ENCODE data around the gene RAD51.

RAD51 gene

GRCh38 chr15:40749151-40749630, 54.2 kb downstream of the RAD51 start:
- H3K4me3 ChIP-seq (replicated peaks; ENCODE audit: low read depth, low read length) = no peak overlapping the region
- no peak for DNase-seq (ENCODE audit: extremely low read depth, low read depth)
- no peak for TF ChIP-seq CTCF (IDR thresholded peaks at IDR 0.05; ENCODE audit: low read depth, low read length, missing control alignments)

- DNase-seq (ENCODE audit: extremely low read depth, low read depth) = no peak
- no peak overlapping the region for H3K4me3 ChIP-seq (replicated peaks; ENCODE audit: low read depth, low read length)
- TF ChIP-seq CTCF (IDR thresholded peaks at IDR 0.05; ENCODE audit: low read depth, low read length, missing control alignments) = no peak
Observed at GRCh38 chr15:40750885-40751284, 55.9 kb downstream of the RAD51 start.

GRCh38 chr15:40751745-40752144, 56.8 kb downstream of the RAD51 start:
- TF ChIP-seq CTCF (IDR thresholded peaks at IDR 0.05; ENCODE audit: low read depth, low read length, missing control alignments) = no peak
- H3K4me3 ChIP-seq (replicated peaks; ENCODE audit: low read depth, low read length) = no peak overlapping the region
- no peak for DNase-seq (ENCODE audit: extremely low read depth, low read depth)

GRCh38 chr15:40754574-40754882, 59.6 kb downstream of the RAD51 start:
- no peak for TF ChIP-seq CTCF (IDR thresholded peaks at IDR 0.05; ENCODE audit: low read depth, low read length, missing control alignments)
- H3K4me3 ChIP-seq (replicated peaks; ENCODE audit: low read depth, low read length) = peak overlapping the region; percentile 92
- DNase-seq (ENCODE audit: extremely low read depth, low read depth) = no peak

GRCh38 chr15:40754883-40755811, 60.2 kb downstream of the RAD51 start, which contains the start of gene RMDN3:
Gene RMDN3 (minus strand): TSS chr15:40755254. CDS start chr15:40754783, 471 bp downstream.
- TF ChIP-seq CTCF (IDR thresholded peaks at IDR 0.05; ENCODE audit: low read depth, low read length, missing control alignments) = no peak
- H3K4me3 ChIP-seq (replicated peaks; ENCODE audit: low read depth, low read length) = peak within 1 kb of the TSS; percentile 92
- DNase-seq (ENCODE audit: extremely low read depth, low read depth) = no peak

GRCh38 chr15:40755812-40756208, 60.8 kb downstream of the RAD51 start:
- no peak for DNase-seq (ENCODE audit: extremely low read depth, low read depth)
- peak overlapping the region; percentile 92 for H3K4me3 ChIP-seq (replicated peaks; ENCODE audit: low read depth, low read length)
- TF ChIP-seq CTCF (IDR thresholded peaks at IDR 0.05; ENCODE audit: low read depth, low read length, missing control alignments) = no peak
